G401.6 (cell line): Measurements from ENCODE around the gene ZNF764.
"Not testable (repeated sequence)": the region's sequence is repeated elsewhere in the genome, so short reads cannot be mapped to it uniquely, and the experiment has no call there.

Experiments used
- FAIRE-seq: peaks from 2 replicates; lab custom pipeline; 2012; peaks lifted over from hg19 to GRCh38; lab: Jason Lieb, UNC

Gene ZNF764

DNA sequence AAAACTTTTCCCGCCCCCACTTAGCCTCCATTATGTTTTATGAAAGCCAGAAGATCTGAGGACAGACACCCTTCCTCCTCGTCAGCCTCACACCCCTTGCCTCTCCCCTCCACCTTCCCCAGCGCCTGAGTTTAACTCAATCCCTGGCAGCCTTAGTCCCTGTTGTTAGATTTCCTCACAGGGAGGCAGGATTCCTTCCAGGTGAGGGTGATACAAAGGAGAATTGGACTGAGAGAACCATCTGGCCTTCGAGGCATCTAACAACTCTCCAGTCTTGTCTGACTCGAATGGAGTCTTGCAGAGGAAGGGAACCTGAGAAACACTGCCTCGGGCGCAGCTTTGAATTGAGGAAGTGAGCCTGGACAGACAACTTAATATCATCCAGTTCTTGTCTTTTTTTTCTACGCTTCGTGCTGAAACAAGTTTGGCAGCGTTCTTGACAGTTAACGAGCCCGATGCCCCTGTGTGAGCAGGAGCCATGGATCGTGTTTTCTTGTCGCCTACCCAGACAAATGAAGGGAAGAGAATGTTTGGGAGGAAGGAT lies 30.5 kb downstream of the ZNF764 start:
- FAIRE-seq = no peak

DNA sequence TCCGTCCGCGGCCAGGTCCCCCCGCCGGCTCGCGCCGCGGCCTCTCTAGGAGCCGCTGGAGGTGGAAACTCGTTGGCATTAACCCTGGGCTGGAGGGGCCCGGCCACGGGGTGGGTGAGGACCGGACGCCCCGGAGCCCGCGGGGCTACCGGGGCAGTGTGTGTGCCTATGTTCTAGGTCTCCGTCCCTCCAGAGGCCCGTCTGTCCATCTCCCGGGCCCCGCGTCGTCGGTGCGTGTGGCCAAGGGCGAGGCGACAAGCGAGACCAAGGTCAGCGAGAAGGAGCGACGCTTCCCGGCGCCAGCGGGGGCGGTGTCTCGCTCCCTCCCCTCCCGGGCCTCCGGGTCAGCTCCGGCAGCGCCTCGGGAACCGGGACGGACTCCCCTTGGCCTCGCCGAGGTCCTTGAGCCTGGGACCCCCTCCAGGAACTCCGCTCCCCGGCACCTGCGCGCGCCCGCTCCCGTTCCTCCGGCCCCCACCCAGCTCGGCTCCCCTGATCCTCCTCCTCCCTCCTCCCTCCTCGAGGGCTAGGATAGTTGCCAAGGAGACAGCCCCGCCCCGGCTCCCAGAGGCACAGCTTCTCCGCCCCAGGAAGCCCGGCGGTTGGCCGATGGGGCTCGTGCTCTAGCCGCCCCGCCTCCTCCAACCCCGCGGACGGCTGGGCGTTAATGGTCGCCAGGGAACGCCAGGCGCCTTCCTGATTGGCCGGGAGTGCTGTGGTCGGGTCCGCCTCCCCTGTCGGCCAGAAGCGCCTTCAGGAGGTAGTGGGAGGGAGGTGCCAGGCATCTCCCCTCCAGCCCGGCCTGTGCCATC lies 31.1 kb downstream of the ZNF764 start:
- FAIRE-seq = peak; percentile 99

DNA sequence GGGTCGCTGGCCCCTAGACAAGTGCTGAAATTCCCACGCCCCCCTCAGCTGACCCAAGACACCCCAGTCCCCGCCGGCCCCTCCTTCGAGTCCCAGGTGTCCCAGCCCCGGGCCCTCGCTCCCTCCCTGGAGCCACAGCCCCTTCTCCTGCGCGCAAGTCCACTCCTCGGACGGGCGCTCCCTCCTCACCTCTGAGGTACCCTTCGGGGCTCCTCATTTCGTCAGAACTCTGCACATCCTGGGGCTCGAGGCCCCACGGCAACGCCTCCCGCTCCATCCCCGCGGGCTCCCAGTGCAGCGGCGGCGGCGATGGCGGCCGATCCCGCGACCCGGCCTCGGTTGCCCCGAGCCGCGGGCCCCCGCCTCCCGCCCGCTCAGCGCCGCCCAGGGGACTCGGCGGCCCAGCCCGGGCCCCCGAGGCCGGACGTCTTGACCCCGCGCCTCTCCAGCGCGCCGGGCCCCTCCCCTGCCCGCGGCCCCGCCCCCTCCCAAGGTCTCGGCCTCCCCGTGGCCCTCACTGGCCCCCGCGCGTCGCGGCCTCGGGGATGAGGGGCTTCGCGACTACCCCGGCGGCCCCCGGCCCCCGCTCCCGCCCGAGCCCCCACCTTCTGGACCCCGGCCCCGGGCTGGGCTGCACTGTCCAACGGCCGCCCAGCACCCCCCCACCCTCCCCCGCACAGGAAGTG lies 31.9 kb downstream of the ZNF764 start, which contains the start of gene ZNF768:
TSS of gene ZNF768 (minus strand) at position 430 of the 686 bp plus-strand sequence. CDS start at position 277, 153 bp downstream.
- FAIRE-seq = no peak

- no peak for FAIRE-seq
These were observed 32.4 kb downstream of the ZNF764 start for GRCh38 chr16:30525844-30526136.

- no peak for FAIRE-seq
These were observed 33.3 kb downstream of the ZNF764 start for GRCh38 chr16:30524575-30525568.

GRCh38 chr16:30523768-30524574 lies 34.2 kb downstream of the ZNF764 start:
- FAIRE-seq = no peak

DNA sequence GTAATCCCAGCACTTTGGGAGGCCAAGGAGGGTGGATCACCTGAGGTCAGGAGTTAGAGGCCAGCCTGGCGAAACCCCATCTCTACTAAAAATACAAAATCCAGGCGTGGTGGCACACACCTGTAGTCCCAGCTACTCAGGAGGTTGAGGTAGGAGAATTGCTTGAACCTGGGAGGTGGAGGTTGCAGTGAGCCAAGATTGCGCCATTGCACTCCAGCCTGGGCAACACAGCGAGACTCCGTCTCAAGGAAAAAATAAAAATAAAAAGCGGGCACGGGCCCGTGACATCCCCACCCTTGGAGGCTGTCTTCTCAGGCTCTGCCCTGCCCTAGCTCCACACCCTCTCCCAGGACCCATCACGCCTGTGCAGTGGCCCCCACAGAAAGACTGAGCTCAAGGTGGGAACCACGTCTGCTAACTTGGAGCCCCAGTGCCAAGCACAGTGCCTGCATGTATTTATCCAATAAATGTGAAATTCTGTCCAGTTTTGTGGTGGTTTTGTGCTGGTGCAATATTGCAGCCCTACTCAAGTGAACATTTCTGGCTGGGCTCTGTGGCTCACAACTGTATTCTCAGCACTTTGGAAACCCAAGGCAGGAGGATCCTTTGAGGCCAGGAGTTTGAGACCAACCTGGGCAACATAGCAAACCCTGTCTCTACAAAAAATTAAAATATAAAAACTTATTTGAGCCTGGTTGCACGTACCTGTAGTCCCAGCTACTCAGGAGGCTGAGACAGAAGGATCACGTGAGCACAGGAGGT lies 35.3 kb downstream of the ZNF764 start:
- FAIRE-seq = not testable (repeated sequence)

DNA sequence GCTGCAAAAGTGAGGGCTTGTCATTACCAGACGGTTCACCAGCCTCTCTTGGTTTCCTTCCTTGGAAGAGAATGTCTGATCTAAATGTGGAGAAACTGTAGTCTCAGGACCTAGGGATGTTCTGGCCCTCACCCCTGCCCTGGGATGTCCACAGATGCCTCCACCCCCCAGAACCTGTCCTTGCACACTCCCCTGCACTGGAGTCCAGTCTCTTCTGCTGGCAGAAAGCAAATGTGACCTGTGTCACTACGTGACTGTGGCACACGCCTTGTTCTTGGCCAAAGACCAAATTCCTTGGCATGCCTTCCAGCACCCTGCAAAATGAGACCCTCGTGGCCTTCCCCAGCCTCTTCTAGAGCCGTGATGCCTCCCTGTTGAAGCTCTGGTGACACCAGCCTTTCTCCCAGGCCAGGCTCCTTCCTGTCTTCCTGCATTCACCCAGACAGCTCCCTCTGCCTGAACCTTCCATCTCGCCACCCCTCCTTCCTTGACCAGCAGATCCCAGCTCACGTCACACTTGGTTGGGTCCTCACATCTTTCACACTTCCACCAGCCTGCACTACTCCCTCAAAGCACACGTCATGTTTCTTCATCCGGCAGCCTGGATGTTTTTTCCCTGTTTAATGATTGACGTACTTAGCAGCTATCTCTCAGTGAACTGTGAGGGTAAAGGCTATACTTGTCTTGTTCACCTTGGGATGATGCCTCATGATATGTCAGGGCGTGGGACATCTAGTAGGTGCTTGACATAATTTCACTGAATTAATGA lies 36.1 kb downstream of the ZNF764 start:
- FAIRE-seq = no peak

- FAIRE-seq = no peak
These were observed 36.7 kb downstream of the ZNF764 start for GRCh38 chr16:30521476-30521872.

DNA sequence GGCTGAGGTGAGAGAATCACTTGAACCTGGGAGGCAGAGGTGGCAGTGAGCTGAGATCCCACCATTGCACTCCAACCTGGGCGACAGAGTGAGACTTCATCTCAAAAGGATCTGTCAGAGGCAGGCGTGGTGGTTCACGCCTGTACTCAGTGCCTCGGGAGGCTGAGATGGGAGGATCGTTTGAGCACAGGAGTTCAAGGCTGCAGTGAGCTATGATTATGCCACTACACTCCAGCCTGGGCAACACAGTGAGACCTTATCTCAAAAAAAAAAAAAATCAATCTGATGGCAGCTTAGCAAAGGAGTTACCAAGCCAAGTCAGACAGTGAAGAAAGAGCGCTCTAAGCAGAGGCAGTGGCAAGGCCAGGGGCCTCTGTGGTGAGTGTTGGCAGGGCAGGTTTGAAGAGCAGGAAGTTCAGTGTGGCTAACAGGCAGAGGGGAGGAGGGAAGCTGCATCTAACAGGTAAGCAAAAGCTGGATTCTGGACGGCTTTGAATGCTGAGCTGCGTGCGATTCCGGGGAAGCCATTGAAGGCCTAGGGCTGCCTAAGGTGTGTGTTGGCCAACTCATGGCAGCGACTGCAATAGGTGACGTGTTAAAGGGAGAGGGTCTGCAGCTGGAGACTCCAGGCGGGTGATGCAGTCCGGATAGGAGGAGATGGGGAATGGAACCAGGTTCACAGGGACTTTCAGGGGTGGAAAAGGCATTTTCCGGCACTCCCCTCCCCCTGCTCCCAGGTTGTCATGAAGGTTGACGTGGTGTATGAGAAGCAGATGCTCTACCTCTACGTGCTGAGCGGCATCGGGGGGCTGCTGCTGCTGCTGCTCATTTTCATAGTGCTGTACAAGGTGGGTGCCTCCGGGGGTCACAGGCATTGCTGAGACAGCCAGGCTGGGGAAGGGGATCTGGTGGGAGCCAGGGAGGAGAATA lies 38.8 kb downstream of the ZNF764 start:
- no peak for FAIRE-seq

GRCh38 chr16:30518552-30518951 lies 39.6 kb downstream of the ZNF764 start:
- FAIRE-seq = no peak

DNA sequence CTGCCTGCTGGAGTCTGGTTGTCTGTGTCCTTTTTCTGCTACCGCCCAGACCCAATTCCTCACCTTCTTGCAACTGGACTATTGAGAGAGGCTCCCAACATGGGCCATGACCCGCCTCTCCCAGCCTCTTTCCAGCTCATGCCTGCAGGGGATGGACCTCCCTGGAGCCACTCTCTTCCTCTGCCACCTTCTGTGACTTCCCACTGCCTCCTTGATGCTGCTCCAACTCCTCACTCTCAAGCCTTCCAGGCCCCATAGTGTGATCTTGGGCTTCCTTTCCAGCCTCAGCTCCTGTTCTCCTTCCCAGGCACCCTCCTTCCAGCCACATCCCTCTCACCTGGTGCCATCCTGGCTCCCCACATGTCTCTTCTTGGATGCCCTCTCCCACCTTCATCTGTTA lies 42.9 kb downstream of the ZNF764 start:
- no peak for FAIRE-seq

DNA sequence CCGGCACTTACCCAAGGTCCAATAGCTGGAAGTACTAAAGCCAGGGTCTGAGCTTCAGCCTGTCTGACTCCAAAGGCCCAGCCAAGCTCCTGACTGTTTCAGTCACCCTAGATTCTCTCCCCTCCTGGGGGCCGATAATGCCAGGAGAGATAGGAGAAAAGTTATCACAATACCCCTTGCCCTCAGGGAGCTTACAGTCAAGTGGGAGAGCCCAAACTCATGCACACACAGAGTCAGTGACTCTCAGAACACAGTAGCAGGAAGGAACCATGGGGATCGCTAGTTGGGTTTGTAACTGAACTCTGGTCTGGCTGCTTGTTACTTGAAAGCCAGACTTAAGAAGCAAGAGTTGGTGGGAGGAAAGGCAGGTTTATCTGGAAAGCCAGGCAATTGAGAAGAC lies 46.7 kb downstream of the ZNF764 start:
- FAIRE-seq = no peak

DNA sequence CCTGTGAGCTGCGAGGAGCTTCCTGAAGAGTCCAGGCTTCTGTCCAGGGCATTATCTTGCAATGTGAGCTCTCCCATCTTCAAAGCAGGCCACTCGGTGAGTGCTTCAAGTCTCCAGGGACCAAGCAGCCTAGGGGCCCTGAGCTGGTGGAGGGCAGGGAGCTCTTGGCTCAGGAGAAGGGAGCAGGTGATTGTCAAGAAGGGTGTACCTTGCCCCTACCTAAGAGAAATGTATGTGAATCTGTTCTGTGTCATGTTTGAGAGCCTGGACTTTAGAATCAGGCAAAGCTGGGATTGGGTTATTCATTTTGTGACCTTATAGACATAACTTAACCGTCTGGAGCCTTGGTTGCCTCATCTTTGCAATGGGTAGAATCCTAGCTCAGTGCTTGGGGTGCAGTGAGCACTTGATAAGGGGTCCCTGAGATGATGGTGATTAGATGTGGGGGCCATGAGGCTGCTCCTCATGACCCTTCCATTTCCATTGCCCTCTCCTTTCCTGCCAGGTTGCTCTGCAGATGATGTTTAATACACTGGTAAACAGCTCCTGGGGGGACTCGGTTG lies 47.7 kb downstream of the ZNF764 start:
- no peak for FAIRE-seq

DNA sequence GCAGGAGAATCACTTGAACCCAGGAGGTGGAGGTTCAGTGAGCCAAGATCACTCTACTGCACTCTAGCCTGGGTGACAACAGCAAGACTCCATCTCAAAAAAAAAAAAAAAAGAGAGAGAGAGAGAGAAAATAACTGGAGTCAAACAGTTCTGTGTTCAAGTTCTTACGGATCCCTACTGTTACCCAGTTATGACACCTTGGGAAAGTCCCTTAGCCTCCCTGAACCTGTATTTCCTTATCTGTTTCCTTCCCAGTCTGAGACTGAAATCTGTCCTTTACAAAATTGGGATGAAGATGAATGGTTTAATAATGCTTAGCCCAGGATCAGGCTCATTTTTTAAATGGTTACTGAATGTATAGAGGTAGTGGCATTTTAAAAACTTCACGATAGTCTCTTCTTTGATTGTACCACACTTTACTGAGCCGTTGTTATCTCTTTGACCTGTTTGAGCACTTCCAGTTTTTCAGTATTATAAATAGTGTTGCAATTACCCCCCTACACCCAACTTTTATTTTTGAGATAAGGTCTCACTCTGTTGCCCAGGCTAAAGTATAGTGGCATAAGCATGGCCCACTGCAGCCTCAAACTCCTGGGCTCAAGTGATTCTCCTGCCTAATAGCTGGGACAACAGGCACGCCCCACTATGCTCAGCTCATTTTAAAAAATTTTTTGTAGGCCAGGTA lies 49.0 kb downstream of the ZNF764 start:
- no peak for FAIRE-seq
